Neuronal stem cell (in vitro differentiated cells): ENCODE data around the gene C19orf44.
"Not testable (repeated sequence)": the region's sequence is repeated elsewhere in the genome, so short reads cannot be mapped to it uniquely, and the experiment has no call there.

Experiments used
- DNase-seq: peaks from one replicate; pipeline ENCODE4 v3.0.0-alpha.2; 2013; ENCODE audit warnings: low spot score
- H2AFZ ChIP-seq: one replicate; pipeline ENCODE4 v1.6.1; 2013; ENCODE audit warnings: mild to moderate bottlenecking, low read length, inconsistent platforms
- H2AK5ac ChIP-seq: 2 replicates; pipeline ENCODE4 v1.6.1; 2013; ENCODE audit warnings: low read depth, mild to moderate bottlenecking, inconsistent platforms, low read length, moderate library complexity, mixed read lengths
- H2BK120ac ChIP-seq: 2 replicates; pipeline ENCODE4 v1.6.1; 2013; ENCODE audit warnings: low read depth, mild to moderate bottlenecking, inconsistent platforms, low read length, moderate library complexity, mixed read lengths
- H2BK12ac ChIP-seq: one replicate; pipeline ENCODE4 v1.6.1; 2013; ENCODE audit warnings: low read length, inconsistent platforms
- H2BK15ac ChIP-seq: 2 replicates; pipeline ENCODE4 v1.6.1; 2013; ENCODE audit warnings: mild to moderate bottlenecking, low read length, inconsistent platforms, mixed read lengths
- H2BK5ac ChIP-seq: one replicate; pipeline ENCODE4 v1.6.1; 2013; ENCODE audit warnings: inconsistent platforms, mild to moderate bottlenecking, low read length, moderate library complexity
- H3K14ac ChIP-seq: one replicate; pipeline ENCODE4 v1.6.1; 2013; ENCODE audit warnings: low read length, inconsistent platforms
- H3K18ac ChIP-seq: 2 replicates; pipeline ENCODE4 v1.6.1; 2013; ENCODE audit warnings: low read length, inconsistent platforms
- H3K23ac ChIP-seq: 2 replicates; pipeline ENCODE4 v1.6.1; 2013; ENCODE audit warnings: low read depth, mild to moderate bottlenecking, mixed read lengths, low read length, inconsistent platforms; ENCODE audit not compliant: poor library complexity
- H3K27ac ChIP-seq: replicated peaks from 3 replicates; pipeline ENCODE4 v1.5.1; 2013; ENCODE audit warnings: low read length, inconsistent platforms
- H3K27me3 ChIP-seq, 3 experiments: 2 replicates each; pipeline ENCODE4 v1.6.1; 2013; ENCODE audit warnings: low read length in 3 of 3, mild to moderate bottlenecking in 2 of 3, inconsistent platforms in 1 of 3, low read depth in 1 of 3, mixed read lengths in 1 of 3, moderate library complexity in 1 of 3; ENCODE audit not compliant: control insufficient read depth in 3 of 3, insufficient read depth in 3 of 3
- H3K36me3 ChIP-seq, 2 donors: replicated peaks in 1 of 2; 2 replicates each; pipeline ENCODE4 v1.6.1; 2013; ENCODE audit warnings: low read length in 2 of 2; ENCODE audit not compliant: control insufficient read depth in 2 of 2, insufficient read depth in 2 of 2
- H3K4ac ChIP-seq: 2 replicates; pipeline ENCODE4 v1.6.1; 2013; ENCODE audit warnings: inconsistent platforms, mild to moderate bottlenecking, low read length, moderate library complexity
- H3K4me1 ChIP-seq, 2 donors: 1 replicate in 1 of 2; 2 replicates in 1 of 2; pipeline ENCODE4 v1.6.1; 2013; ENCODE audit warnings: low read length in 2 of 2, low read depth in 1 of 2; ENCODE audit not compliant: control insufficient read depth in 2 of 2, insufficient read depth in 1 of 2
- H3K4me2 ChIP-seq: one replicate; pipeline ENCODE4 v1.6.1; 2013; ENCODE audit warnings: mild to moderate bottlenecking, low read length, inconsistent platforms; ENCODE audit not compliant: insufficient read depth, poor library complexity, severe bottlenecking
- H3K4me3 ChIP-seq, 2 donors: 2 replicates each; pipeline ENCODE4 v1.5.1; 2013; ENCODE audit warnings: low read length in 2 of 2, mild to moderate bottlenecking in 2 of 2, inconsistent platforms in 1 of 2, moderate library complexity in 1 of 2
- H3K79me1 ChIP-seq: one replicate; pipeline ENCODE4 v1.6.1; 2013; ENCODE audit warnings: low read depth, mild to moderate bottlenecking, inconsistent platforms, low read length, moderate library complexity
- H3K9ac ChIP-seq: one replicate; pipeline ENCODE4 v1.6.1; 2013; ENCODE audit warnings: mild to moderate bottlenecking, low read depth, low read length, inconsistent platforms; ENCODE audit not compliant: poor library complexity
- H3K9me3 ChIP-seq, 2 donors: replicated peaks in 1 of 2; 2 replicates each; pipeline versions ENCODE3 to v1.6.1; 2013; ENCODE audit warnings: low read length in 2 of 2, mild to moderate bottlenecking in 2 of 2, inconsistent platforms in 1 of 2, low read depth in 1 of 2, mixed read lengths in 1 of 2, moderate library complexity in 1 of 2; ENCODE audit not compliant: control insufficient read depth in 2 of 2, insufficient read depth in 1 of 2
- H4K8ac ChIP-seq: one replicate; pipeline ENCODE4 v1.6.1; 2013; ENCODE audit warnings: low read depth, mild to moderate bottlenecking, inconsistent platforms, low read length, moderate library complexity
- H4K91ac ChIP-seq: one replicate; pipeline ENCODE4 v1.6.1; 2013; ENCODE audit warnings: low read length, low read depth, mild to moderate bottlenecking, inconsistent platforms; ENCODE audit not compliant: poor library complexity
- WGBS, 2 donors: extraction: QIAGEN DNeasy Blood & Tissue Kit; methylation state at CpG; one replicate each; pipeline ENCODE4 v1.1.7; 2013; ENCODE audit warnings: missing lambda C conversion rate in 2 of 2, mixed read lengths in 1 of 2; ENCODE audit not compliant: insufficient read length in 2 of 2, insufficient replicate concordance in 1 of 2; ENCODE audit errors: extremely low coverage in 2 of 2; 5-methylcytosine and 5-hydroxymethylcytosine counted together

C19orf44 gene

GRCh38 chr19:16486476-16486875 is 9.7 kb upstream of the C19orf44 start:
- H3K14ac ChIP-seq, H4K8ac ChIP-seq, H3K4me2 ChIP-seq, H3K23ac ChIP-seq, H3K18ac ChIP-seq, H2BK12ac ChIP-seq, H4K91ac ChIP-seq, H3K36me3 ChIP-seq, H3K27me3 ChIP-seq, H2BK5ac ChIP-seq, H3K4me1 ChIP-seq, DNase-seq, H3K9me3 ChIP-seq, H3K79me1 ChIP-seq, H3K9ac ChIP-seq, H3K27ac ChIP-seq, H2AFZ ChIP-seq, H2BK15ac ChIP-seq, H2AK5ac ChIP-seq, H3K4ac ChIP-seq, H2BK120ac ChIP-seq, H3K4me3 ChIP-seq: not testable (repeated sequence)
- WGBS, 2 donors, result no CpG with 5 or more reads among the region's 4 CpGs

- Histone ChIP-seq H3K4me1 (peaks cover 6% of the 10 kb centered on the region in 2 donors), H3K18ac (peak overlapping the region; percentile 81), H3K14ac (peak overlapping the region; percentile 94), H3K27ac (no peak overlapping the region), H2AK5ac (no peak overlapping the region), H3K79me1 (peaks cover 3% of the 10 kb centered on the region), H3K9ac (no peak overlapping the region), H3K4ac (no peak overlapping the region), H2BK120ac (no peak overlapping the region), H3K36me3 (peaks cover 4 to 10% of the 10 kb centered on the region in 2 donors), H2BK15ac (no peak overlapping the region), H3K9me3 (no peaks in the 10 kb centered on the region), H4K8ac (no peak overlapping the region), H2BK5ac (no peak overlapping the region), H4K91ac (no peak overlapping the region), H3K23ac (peak overlapping the region; percentile 93), H3K4me3 (peak overlapping the region; percentile 57 to 92), H3K4me2 (peak overlapping the region; percentile 75), H3K27me3 (no peaks in the 10 kb centered on the region), H2AFZ (peak overlapping the region; percentile 95), H2BK12ac (no peak overlapping the region)
- DNase-seq, result no peak
- WGBS, 2 donors, result no CpG with 5 or more reads among the region's 16 CpGs
Observed at GRCh38 chr19:16496613-16496983, 404 bp downstream of the C19orf44 start.

GRCh38 chr19:16497042-16497441 is 848 bp downstream of the C19orf44 start:
- H3K9ac ChIP-seq, result no peak overlapping the region
- H3K9me3 ChIP-seq, result no peaks in the 10 kb centered on the region
- no peak overlapping the region for H2BK15ac ChIP-seq
- H4K8ac ChIP-seq, result no peak overlapping the region
- H3K14ac ChIP-seq, result no peak overlapping the region
- H3K4ac ChIP-seq, result no peak overlapping the region
- peaks cover 3% of the 10 kb centered on the region for H3K79me1 ChIP-seq
- H2AFZ ChIP-seq, result peak overlapping the region; percentile 95
- H3K27me3 ChIP-seq, result no peaks in the 10 kb centered on the region
- WGBS, 2 donors, result no CpG with 5 or more reads among the region's 12 CpGs
- H3K4me3 ChIP-seq, result peak overlapping the region in 1 of 2 donors; percentile 57
- H2BK12ac ChIP-seq, result no peak overlapping the region
- peak overlapping the region; percentile 75 for H3K4me2 ChIP-seq
- no peak overlapping the region for H3K18ac ChIP-seq
- no peak overlapping the region for H2BK120ac ChIP-seq
- DNase-seq, result no peak
- peaks cover 6% of the 10 kb centered on the region in 2 donors for H3K4me1 ChIP-seq
- no peak overlapping the region for H3K23ac ChIP-seq
- H2AK5ac ChIP-seq, result no peak overlapping the region
- no peak overlapping the region for H3K27ac ChIP-seq
- H2BK5ac ChIP-seq, result no peak overlapping the region
- H4K91ac ChIP-seq, result no peak overlapping the region
- peaks cover 4 to 14% of the 10 kb centered on the region in 2 donors for H3K36me3 ChIP-seq

GRCh38 chr19:16497837-16498236 is 1.6 kb downstream of the C19orf44 start:
- Histone ChIP-seq H2AK5ac (no peak overlapping the region), H4K91ac (no peak overlapping the region), H2BK15ac (no peak overlapping the region), H2BK12ac (no peak overlapping the region), H3K79me1 (peaks cover 3% of the 10 kb centered on the region), H3K9me3 (no peaks in the 10 kb centered on the region), H2BK5ac (no peak overlapping the region), H3K27ac (no peak overlapping the region), H3K14ac (no peak overlapping the region), H3K27me3 (no peaks in the 10 kb centered on the region), H3K9ac (no peak overlapping the region), H2BK120ac (no peak overlapping the region), H3K36me3 (peaks cover 5 to 19% of the 10 kb centered on the region in 2 donors), H3K4me1 (peaks cover 6% of the 10 kb centered on the region in 2 donors), H2AFZ (no peak overlapping the region), H3K23ac (no peak overlapping the region), H4K8ac (no peak overlapping the region), H3K4me2 (no peak overlapping the region), H3K4me3 (no peak overlapping the region), H3K18ac (no peak overlapping the region), H3K4ac (no peak overlapping the region)
- no CpG with 5 or more reads among the region's 6 CpGs for WGBS, 2 donors
- no peak for DNase-seq
